ENCODE results near the gene OR6Q1. TPM values are rescaled to one million over a fixed set of nuclear protein-coding genes. Genes with fewer than 3 reads are reported as not detected.
"Not testable (repeated sequence)": the region's sequence is repeated elsewhere in the genome, so short reads cannot be mapped to it uniquely, and the experiment has no call there.

OR6Q1 gene
- total RNA-seq, result not detected

- intact Hi-C loops (cut with DNase I; ENCODE audit: low total_unique reads) (no loop called here), in situ Hi-C loops (cut with MboI; ENCODE audit: low sequenced_read_pairs in 4 of 4) (no loop called here)
- no peak for DNase-seq
- no peaks in the 10 kb centered on the region for H3K36me3 ChIP-seq
- H3K4me1 ChIP-seq, result peaks cover 0 to 10% of the 10 kb centered on the region in 2 donors
- no peak within 1 kb of the TSS for H3K4me3 ChIP-seq
- H3K9me3 ChIP-seq, result no peaks in the 10 kb centered on the region
- TF ChIP-seq, protein P1, sequence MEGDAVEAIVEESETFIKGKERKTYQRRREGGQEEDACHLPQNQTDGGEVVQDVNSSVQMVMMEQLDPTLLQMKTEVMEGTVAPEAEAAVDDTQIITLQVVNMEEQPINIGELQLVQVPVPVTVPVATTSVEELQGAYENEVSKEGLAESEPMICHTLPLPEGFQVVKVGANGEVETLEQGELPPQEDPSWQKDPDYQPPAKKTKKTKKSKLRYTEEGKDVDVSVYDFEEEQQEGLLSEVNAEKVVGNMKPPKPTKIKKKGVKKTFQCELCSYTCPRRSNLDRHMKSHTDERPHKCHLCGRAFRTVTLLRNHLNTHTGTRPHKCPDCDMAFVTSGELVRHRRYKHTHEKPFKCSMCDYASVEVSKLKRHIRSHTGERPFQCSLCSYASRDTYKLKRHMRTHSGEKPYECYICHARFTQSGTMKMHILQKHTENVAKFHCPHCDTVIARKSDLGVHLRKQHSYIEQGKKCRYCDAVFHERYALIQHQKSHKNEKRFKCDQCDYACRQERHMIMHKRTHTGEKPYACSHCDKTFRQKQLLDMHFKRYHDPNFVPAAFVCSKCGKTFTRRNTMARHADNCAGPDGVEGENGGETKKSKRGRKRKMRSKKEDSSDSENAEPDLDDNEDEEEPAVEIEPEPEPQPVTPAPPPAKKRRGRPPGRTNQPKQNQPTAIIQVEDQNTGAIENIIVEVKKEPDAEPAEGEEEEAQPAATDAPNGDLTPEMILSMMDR (IDR thresholded peaks at IDR 0.05 in 4 of 5, conservative IDR thresholded peaks at IDR 0.05 in 1 of 5), result no peak
- TF ChIP-seq POLR2A (IDR thresholded peaks at IDR 0.05), result no peak
- H3K27ac ChIP-seq, result peak within 1 kb of the TSS in 3 of 4 donors; percentile 34 to 70 (median 51)
- no peaks in the 10 kb centered on the region for H3K27me3 ChIP-seq
- no peak for ATAC-seq
Observed at GRCh38 chr11:58030653-58031052, at the start of gene OR6Q1. OR6Q1 (plus strand) TSS chr11:58030953; CDS start chr11:58030953, 0 bp downstream.

GRCh38 chr11:57981536-57981935, 49.2 kb upstream of the OR6Q1 start:
- peaks cover 0 to 24% of the 10 kb centered on the region in 2 donors for H3K4me1 ChIP-seq
- H3K9me3 ChIP-seq, result no peaks in the 10 kb centered on the region
- H3K36me3 ChIP-seq, result no peaks in the 10 kb centered on the region
- in situ Hi-C loops (cut with MboI; ENCODE audit: low sequenced_read_pairs in 4 of 4), result loop anchor here in 1 of 4 donors (25.0 kb wide), 1 partner anchor 106 kb away; no protein-coding TSS in a partner anchor
- DNase-seq (no peak), ATAC-seq (no peak)
- H3K4me3 ChIP-seq, result no peak overlapping the region
- no peak for TF ChIP-seq POLR2A (IDR thresholded peaks at IDR 0.05)
- TF ChIP-seq, protein P1 (IDR thresholded peaks at IDR 0.05 in 4 of 5, conservative IDR thresholded peaks at IDR 0.05 in 1 of 5), result no peak
- H3K27ac ChIP-seq, result peak overlapping the region in 1 of 4 donors; percentile 52
- H3K27me3 ChIP-seq, result no peaks in the 10 kb centered on the region
- intact Hi-C loops (cut with DNase I; ENCODE audit: low total_unique reads), result no loop called here

GRCh38 chr11:57982776-57983175, 48.0 kb upstream of the OR6Q1 start:
- intact Hi-C loops (cut with DNase I; ENCODE audit: low total_unique reads), result no loop called here
- Histone ChIP-seq H3K4me1 (peaks cover 0 to 24% of the 10 kb centered on the region in 2 donors), H3K36me3 (no peaks in the 10 kb centered on the region), H3K27ac (no peak overlapping the region), H3K9me3 (no peaks in the 10 kb centered on the region), H3K27me3 (no peaks in the 10 kb centered on the region), H3K4me3 (no peak overlapping the region)
- in situ Hi-C loops (cut with MboI; ENCODE audit: low sequenced_read_pairs in 4 of 4), result loop anchor here in 1 of 4 donors (25.0 kb wide), 1 partner anchor 105 kb away; no protein-coding TSS in a partner anchor
- ATAC-seq (no peak), DNase-seq (no peak)
- TF ChIP-seq, protein P1 (IDR thresholded peaks at IDR 0.05 in 4 of 5, conservative IDR thresholded peaks at IDR 0.05 in 1 of 5), result no peak
- TF ChIP-seq POLR2A (IDR thresholded peaks at IDR 0.05), result no peak

DNA sequence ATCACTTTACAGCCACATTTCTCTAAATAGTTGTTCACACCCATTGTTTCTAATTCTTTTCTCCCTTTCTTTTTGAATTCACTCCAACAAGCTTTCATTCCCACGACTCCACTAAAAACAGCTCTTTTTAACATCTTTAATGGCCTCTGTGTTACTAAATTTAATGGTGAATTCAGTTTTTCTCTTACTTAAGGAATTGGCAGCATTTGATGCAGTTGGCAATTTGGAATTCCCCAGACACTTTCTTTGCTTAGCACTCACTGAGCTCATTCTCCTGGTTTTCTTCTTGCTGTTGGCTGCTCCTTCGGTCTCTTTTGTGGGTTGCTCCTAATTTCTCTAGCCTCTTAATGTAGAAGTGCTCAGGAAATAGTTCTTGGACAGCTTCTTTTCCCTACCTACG, 47.6 kb upstream of the OR6Q1 start:
- no peak overlapping the region for H3K27ac ChIP-seq
- H3K36me3 ChIP-seq, result no peaks in the 10 kb centered on the region
- no peak for ATAC-seq
- TF ChIP-seq, protein P1 (IDR thresholded peaks at IDR 0.05 in 4 of 5, conservative IDR thresholded peaks at IDR 0.05 in 1 of 5), result no peak
- TF ChIP-seq POLR2A (IDR thresholded peaks at IDR 0.05), result no peak
- in situ Hi-C loops (cut with MboI; ENCODE audit: low sequenced_read_pairs in 4 of 4), result loop anchor here in 1 of 4 donors (25.0 kb wide), 1 partner anchor 104 kb away; no protein-coding TSS in a partner anchor
- H3K4me3 ChIP-seq, result no peak overlapping the region
- intact Hi-C loops (cut with DNase I; ENCODE audit: low total_unique reads), result no loop called here
- no peak for DNase-seq
- H3K9me3 ChIP-seq, result no peaks in the 10 kb centered on the region
- no peaks in the 10 kb centered on the region for H3K27me3 ChIP-seq
- H3K4me1 ChIP-seq, result peaks cover 0 to 24% of the 10 kb centered on the region in 2 donors

DNA sequence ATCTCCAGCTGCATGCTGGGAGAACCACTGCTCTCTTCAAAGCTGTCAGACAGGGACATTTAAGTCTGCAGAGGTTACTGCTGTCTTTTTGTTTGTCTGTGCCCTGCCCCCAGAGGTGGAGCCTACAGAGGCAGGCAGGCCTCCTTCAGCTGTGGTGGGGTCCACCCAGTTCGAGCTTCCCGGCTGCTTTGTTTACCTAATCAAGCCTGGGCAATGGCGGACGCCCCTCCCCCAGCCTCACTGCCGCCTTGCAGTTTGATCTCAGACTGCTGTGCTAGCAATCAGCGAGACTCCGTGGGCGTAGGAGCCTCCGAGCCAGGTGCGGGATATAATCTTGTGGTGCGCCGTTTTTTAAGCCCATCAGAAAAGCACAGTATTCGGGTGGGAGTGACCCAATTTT, 31.2 kb upstream of the OR6Q1 start:
- H3K36me3 ChIP-seq; intact Hi-C loops (cut with DNase I; ENCODE audit: low total_unique reads); H3K4me1 ChIP-seq; ATAC-seq; H3K27ac ChIP-seq; DNase-seq; H3K4me3 ChIP-seq; H3K9me3 ChIP-seq; H3K27me3 ChIP-seq: not testable (repeated sequence)
- in situ Hi-C loops (cut with MboI; ENCODE audit: low sequenced_read_pairs in 4 of 4), result loop anchor here in 1 of 4 donors (25.0 kb wide), 1 partner anchor 88 kb away; no protein-coding TSS in a partner anchor

DNA sequence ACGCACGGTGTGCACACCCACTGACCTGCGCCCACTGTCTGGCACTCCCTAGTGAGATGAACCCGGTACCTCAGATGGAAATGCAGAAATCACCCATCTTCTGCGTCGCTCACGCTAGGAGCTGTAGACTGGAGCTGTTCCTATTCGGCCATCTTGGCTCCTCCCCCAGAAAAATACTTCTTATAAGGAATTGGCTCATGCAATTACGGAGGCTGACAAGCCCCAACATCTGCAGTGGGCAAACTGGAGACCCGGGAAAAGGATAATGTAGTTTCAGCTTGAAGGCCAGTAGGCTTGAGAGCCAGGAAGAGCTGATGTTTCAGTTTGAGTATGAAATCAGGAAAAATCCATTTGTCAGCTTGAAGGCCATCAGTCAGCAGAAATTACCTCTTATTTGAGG, 30.7 kb upstream of the OR6Q1 start:
- H3K4me1 ChIP-seq; H3K36me3 ChIP-seq; H3K9me3 ChIP-seq; ATAC-seq; H3K4me3 ChIP-seq; in situ Hi-C loops (cut with MboI; ENCODE audit: low sequenced_read_pairs in 4 of 4); H3K27me3 ChIP-seq; H3K27ac ChIP-seq; intact Hi-C loops (cut with DNase I; ENCODE audit: low total_unique reads); DNase-seq: not testable (repeated sequence)

All from gastrocnemius medialis (tissue), 4 donors.